ENCODE measurements around the gene SLC30A3.

- TF ChIP-seq CTCF (IDR thresholded peaks at IDR 0.05; ENCODE audit: low read depth, low read length) (no peak), EZH2phosphoT487 (IDR thresholded peaks at IDR 0.05; ENCODE audit: low read depth) (no peak)
Observed at GRCh38 chr2:27261241-27261925, 1.5 kb downstream of the SLC30A3 start.

Measured in OCI-LY3 (cell line).